ENCODE results near the gene AUTS2.

The AUTS2 gene

DNA sequence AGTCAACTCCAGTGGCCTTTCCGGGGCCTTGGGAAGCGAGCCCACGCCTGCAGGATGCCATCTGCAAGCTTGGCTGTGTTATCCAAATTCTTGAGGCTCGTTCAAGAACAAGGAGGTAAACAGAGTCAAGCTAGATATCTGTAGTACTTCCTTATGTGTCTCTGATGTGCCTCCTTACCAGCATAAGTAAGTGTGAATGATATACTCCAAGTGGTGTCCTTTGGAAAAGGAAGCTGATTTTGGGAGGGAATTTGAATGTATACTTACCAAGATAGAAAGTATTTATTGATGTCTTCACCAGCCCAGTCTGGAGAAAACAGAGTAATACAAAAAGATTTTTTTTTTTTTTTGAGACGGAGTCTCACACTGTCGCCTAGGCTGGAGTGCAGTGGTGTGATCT is 1161.4 kb downstream of the AUTS2 start:
- DNase-seq = no peak

DNA sequence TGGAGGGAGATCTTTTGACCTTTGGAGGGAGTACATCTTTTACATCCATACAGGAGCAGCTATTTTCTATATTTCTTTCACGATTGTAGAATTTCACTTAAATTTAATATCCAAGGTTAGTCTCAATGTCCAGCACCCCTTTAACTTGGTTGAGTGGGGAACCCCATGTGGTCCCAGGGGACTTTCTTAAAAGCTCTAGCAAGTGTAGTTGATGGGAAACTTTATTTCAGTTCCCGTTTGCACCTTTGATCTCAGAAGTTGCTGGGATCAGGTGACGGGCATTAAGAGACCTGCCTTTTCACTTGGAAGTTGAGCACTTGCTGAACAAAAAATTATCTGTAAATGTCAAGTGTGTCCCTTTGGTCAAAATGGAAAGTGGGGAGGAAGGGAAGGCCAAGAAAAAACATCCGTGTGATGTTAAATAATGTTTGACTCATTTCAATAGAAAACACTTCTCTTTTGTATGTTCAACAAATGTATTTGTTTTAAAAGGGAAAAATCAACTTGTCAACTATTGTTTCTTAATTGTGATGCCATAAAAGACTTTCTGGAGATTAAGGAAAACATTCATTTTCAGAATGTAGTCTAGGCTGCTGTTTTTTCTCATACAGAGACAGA is 1163.5 kb downstream of the AUTS2 start:
- DNase-seq = no peak

DNA sequence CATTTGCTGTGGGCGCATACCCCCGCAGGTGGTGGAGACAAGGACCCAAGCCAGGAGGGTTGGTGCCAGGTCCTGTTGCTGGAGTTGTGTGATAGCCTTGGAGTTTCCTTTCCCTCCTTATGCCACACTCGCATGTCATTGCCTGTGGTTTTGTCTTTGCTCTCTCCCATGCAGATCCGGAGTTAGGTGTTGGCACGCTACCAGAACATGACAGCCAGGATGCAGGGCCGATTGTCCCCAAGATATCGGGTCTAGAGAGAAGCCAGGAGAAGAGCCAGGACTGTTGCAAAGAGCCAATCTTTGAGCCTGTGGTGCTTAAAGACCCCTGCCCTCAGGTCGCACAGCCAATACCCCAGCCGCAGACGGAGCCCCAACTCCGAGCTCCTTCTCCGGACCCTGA is 1164.4 kb downstream of the AUTS2 start:
- no peak for DNase-seq

DNA sequence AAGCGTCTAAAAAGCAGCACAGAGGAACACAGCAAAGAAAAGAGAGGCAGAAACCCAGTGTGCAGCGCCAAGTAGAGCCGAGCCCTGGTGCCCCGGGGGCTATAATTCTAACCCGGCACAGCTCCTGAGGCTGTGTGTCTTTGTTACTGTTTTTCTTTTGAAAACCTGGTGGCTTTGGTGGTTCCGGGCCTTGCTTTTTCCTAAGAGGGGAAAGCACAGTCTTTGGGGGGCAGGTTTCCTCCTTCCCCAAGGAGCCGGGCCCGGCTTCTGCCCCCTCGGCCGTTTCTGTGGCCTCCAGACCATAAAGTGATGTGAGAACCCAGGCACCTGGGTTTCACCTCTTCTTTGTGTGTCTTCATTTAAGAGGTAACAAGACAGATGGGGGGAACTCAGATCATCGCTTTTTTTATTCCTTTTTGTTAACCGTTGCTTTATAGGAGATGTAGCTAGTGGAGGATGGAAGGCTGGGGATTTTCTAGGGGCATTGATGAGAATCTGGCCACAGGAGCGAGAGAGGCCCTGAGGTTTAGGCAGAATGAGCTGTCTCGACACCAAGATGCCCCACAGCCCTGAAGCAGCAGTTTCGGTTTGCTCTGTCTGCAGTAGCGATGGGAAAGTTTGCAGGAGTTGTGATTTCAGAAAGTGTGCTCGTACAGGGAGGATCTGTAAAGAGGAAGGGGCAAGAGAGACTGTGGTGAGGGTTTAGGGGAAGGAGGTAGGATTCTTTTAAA is 1165.9 kb downstream of the AUTS2 start:
- DNase-seq = no peak

DNA sequence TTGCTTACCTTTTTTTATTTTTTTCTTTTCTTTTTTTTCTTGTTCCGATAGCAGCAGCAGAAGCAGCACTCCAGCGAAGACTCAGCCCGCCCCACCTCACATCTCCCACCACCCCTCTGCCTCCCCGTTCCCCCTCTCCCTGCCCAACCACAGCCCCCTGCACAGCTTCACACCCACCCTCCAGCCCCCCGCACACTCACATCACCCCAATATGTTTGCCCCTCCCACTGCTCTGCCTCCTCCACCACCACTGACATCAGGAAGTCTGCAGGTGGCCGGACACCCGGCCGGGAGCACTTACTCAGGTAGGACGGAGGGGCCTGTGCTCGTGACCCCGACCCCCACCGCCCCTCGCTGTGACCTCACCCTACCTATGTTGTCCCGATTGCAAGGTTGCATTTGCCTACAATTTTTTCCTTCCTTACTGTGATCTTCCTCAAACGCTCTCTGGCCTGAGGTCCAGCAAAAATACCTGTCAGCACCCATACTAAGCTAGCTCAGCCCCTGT is 1166.5 kb downstream of the AUTS2 start:
- no peak for DNase-seq

DNA sequence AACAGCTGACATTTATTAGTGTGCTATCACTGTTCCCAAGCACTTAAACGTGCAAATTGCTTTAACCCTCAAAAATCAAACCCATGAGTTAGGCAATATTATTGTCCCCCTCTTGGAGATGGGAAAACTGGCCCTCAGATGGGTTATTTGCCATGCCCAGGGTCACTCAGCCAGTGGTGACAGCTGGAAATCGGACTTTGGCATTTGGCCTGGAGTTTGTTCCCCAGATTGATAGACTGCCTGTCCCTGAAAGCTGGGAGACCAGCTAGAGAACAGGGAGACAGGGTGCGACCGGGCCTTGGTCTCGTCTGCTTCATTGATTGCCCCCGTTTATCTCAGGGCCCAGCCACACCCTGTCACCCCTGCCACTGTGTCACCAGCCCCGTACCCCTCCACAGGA is 1167.4 kb downstream of the AUTS2 start:
- DNase-seq = no peak

DNA sequence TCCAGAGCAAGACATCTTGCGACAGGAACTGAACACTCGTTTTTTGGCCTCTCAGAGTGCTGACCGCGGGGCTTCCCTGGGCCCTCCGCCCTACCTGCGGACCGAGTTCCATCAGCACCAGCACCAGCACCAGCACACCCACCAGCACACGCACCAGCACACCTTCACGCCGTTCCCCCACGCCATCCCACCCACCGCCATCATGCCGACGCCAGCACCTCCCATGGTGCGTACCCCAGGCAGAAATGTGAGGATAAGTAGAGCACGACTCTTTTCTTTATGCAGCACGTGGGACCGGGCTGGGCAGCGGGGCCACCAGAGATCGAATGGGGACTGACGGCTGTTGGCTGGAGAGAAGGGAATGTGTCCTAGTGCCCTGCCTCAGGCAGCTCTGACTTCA is 1167.8 kb downstream of the AUTS2 start:
- DNase-seq = no peak

DNA sequence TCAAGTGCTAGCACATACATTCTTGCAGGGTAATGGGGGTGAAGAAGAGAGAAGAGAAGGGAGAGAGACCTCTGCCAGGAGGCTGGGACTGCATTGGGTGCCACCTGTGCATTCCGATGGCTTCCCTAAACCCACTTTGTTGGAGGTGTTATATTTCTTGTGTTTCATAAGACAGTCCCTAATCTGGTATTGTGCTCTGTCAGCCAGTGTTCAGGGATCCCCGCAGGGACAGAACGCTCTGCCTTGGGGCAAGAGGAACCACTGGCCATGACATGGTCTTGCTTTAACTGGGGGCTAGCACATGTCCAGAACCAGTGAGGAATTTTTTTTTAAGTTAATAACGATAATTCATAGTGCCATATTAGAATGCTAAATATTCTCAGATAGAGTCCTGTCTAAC is 1168.4 kb downstream of the AUTS2 start:
- DNase-seq = no peak

DNA sequence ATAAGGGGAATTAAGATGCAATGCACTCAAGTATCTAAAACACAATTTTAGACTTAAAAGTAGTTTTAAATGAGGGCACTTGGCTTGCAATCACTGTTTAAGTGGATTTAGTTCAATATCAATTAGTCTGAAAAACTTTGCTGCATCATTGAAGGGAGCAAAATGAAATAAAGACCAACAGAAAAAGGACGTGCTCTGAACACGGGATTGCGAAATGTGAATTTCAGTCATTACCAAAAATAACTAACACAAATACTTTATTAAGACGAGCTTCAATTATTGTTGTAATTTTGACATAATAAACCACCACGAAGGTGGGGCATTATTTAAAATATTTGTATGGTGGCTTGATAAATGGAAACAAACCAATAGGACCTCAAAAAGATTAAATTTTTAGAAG is 1171.9 kb downstream of the AUTS2 start:
- no peak for DNase-seq

DNA sequence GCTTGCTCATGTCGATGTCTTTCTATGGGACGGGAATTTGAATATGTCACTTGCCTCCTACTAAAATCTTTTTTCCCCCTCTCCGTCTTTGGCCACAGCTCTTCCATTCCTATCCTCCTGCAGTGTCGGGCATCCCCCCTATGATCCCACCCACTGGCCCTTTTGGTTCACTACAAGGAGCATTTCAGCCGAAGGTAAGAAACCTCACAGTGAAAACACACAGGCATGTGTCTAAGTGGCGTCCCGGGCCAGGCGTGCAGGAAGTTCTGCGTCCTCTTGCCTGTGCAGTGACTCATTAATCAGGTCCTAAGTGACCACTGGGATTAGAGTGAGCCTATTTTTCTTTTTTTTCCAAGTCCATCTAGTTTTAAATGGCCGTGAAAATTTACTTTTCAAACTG is 1173.2 kb downstream of the AUTS2 start:
- DNase-seq = no peak

DNA sequence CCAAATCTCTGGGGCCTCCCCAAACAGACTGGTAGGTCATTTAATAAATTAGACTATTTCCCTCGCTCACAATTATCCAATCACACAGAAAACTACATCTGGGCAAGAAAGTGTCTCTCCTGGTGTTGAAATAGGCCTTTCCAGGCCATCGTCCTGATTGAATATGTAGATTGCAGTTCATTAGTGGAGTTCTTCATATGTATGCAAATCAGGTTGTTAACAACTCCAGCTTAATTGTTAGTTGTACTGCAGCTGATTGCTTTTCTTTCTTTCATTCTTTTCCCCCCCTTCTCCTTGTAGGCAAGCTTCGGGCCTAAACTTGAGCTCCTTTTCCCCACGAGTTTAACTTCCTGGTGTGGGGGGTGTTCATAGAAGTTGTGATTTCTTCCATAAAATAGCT is 1174.6 kb downstream of the AUTS2 start:
- DNase-seq = no peak

DNA sequence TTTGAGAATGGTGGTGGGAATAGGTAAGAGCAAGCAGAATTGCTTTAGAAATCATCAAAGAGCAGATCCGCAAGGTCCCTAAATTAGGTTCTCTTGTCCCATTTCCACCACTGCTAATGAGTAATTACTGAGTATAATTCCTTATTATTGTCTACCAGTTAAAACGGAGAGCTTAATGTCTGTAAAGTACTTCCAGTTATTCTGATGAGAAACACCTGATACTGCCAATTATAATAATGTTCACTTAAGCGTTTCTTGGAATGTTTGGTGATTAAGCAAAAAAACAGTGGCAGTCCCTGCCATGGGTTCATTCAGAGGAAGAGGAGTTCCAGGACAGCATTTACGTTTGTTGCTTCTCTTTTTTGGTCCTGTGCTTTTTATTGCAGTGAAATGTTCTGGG is 1175.1 kb downstream of the AUTS2 start:
- no peak for DNase-seq

DNA sequence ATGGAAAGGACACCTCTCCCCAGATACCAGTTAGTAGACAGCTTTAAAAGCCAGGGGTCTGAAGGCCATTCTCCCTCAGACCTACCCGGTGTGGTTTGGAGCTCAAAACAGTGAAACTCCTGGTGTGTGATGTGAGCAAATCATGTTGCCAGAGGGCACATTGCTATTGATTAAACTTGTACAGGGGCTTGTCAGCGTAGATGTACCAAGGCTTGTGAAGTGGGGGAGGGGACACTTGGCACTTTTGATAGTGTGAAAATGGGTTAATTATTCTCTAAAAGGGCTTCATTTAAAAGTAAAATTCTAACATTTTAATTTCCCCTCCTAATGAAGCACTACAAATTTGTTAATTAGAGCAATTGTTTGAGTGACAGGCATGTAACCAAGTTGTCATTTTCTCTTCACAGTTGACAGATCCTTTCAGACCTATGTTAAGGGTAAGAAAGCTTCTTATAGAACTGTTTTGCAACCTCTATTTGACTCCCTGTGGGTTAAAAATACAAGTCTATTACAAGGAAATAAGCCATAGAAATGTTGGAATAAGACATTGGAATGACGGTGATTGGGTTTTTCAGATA is 1176.8 kb downstream of the AUTS2 start:
- DNase-seq = no peak

DNA sequence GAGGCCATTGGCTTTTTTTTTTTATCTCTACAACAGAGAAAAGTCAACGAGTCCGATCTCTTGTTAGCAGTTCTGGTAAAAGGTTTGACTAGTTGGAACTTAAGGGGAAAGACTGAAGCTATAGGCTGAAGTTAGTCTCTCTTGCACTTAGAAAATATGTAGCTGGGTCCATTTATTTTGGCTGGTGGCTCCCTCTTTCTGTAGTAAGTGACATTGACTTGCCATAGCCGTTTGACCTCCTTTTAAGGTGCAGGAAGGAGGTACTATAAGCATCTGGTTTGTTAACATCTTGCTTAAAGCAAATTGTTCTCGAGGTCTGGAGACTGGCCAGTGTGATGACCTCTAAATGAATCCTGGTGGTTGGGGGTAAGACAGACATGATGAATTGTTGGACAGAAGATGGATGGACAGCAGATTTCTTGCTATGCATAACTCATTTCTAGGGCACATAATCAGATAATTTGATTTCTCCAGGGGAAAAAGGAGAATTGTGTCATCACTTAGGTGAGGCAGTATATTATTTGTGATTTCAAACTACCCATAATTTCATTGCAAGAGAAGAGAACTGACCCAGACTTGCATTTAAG is 1177.4 kb downstream of the AUTS2 start:
- DNase-seq = no peak

DNA sequence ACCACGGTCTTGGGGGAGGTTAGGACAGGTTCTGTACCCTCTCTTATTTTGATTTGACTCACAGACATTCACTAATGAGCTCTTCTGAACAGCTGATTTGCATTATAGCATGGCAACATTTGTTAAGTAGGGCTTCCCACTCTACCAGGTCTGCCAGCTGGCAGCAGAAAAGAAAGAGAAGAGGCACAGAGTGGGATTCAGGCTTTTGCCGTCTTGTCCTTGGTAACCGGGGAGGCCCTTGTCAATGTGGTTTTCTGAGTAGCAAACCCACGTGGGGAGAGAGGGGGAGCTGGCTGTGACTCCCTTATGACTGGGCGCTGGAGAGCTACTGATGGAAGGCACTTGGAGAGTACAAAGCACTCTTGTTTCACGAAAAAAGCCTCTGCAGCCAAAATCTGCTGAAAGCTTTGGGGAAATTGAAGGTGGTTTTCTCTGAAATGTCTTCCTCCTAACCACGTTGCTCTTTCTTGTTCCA is 1178.4 kb downstream of the AUTS2 start:
- no peak for DNase-seq

DNA sequence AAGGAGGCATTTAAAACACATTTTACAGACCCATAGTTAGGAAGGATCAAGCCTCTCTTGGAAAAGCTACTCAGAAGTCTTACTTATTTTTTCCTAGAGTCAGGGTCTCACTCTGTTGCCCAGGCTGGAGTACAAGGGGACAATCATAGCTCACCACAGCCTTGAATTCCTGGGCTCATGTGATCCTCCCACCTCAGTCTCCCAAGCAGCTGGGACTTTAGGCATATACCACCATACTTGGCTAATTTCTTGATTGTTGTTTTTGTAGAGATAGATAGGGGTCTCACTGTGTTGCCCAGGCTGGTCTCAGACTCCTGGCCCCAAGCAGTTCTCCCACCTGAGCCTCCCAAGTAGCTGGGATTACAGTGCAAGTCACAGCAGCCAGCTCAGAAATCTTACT is 1179.0 kb downstream of the AUTS2 start:
- DNase-seq = no peak

DNA sequence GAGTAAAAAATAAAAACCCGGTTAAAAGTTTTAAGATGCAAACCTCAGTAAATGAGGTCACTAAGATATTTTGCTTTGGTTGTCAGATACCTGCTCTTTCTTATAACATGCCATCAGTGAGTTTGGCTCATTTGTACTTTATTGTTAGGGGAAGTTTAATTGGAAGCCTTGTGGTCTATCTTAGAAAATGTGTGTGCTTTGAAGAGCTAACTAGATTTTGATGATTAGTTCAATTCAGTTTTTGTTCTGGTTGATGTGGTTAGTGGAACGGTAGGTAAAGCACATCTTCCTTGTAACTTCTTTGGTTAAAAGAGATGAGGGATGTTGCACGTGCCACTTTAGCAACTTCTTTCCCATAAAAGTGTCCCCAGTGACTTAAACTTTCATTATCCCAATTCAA is 1180.3 kb downstream of the AUTS2 start:
- DNase-seq = no peak

DNA sequence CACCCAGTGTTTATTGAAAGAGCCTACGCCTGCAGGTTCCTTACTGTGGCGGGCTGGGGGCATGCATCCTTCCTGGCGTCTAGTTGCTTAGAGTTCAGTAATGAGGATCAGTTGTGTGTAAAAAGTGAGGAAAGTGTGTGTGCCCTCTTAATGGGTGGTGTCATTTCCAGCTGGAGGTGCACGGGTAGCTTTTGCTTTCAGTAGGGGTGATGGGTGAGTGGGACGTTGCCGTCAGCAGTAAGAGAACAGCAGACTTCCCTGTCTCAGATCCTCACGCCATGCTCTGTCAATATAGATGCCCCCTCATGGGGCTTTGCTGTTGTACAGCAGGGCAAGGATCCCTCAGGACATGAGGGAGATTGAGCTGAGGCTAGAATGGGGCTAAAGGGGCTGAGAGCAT is 1181.0 kb downstream of the AUTS2 start:
- DNase-seq = no peak

DNA sequence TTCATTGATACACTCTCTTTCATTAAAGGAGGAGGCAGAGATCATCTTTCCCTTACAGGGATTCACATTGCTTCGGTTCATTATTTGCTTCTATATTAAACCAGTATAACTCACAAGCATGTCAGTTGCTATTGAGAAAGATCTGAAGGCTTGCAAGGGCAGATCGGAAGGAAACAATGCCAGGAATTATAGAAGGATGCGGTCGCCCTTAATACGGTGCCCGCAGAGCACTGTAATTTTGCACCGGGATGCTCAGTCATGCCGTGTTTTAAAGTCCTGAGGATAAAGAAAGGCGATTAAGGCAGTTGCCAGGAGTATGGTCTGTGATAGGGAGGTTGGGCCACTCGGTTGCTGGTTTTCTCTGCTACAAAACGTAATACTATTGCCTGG is 1183.6 kb downstream of the AUTS2 start:
- no peak for DNase-seq

DNA sequence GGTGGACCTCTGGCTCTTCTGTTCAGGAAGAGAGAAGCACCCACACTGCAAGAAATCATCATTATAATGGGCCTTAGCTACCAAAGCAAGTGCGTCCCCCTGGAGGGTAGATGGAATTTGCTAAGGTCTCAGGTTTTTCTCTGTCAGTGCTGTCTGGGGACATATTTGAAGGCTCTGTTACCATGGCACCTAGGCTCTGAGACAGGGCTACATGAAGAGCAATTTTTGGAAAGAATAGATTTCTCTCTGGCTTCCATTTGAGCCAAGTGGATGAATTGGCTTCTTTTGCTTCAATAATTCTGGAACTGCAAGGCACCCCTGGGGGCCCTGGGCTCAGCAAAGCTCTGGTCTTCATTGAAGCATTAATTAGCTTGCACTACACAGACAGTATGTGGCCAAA is 1184.5 kb downstream of the AUTS2 start:
- DNase-seq = no peak

DNA sequence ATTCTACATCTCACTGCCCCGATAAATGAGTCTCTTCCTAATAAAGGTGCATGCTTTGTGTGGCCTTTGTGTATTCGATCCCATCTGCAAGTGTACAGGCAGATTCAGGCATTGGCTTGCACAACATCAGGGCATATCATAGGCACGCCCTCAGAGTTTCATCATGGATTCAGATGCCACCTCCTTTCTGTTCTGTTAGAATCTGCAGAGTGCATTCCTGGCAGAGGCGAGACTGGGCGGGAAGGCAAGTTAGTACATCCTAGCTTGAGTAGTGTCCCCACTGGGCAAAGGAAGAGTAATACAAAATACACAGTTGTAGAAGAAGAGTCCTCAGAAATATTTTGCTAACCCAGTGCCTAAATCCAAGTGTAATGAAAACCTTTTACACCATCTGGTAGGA is 1187.2 kb downstream of the AUTS2 start:
- DNase-seq = no peak

DNA sequence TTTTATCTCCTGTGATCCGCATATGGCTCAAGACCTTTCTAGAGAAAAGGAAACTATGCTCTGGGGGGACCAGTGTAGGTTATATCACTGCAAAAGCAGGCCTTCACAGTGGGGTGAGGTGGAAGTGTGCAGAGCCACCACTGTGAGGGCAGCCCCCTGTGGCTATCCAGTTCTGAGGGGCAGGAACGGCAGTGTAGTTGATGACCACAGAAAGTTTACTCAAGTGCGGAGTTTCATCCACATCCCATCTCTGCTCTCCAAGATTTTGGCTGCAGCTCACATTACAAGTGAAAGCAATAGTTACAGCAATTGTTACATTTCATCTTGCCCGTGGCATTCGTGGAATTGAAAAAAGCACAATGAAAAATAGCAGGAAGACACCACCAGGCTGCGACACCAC is 1187.8 kb downstream of the AUTS2 start:
- no peak for DNase-seq

DNA sequence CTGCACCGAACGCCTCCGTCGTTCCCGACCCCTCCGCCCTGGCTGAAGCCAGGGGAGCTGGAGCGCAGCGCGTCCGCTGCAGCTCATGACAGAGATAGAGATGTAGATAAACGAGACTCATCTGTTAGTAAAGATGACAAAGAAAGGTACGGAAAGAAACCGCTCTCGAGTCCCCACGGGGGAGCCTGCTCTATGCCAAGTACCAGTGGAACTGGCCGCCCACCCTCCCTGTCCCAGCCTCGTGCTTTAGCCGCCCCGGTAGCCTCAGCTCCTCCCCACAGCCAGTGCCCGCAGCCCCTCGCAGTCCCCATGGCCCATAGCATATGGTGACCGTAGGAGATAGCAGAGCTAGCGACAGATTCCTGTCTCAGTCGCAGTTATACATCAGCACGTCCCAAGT is 1189.0 kb downstream of the AUTS2 start:
- DNase-seq = no peak

DNA sequence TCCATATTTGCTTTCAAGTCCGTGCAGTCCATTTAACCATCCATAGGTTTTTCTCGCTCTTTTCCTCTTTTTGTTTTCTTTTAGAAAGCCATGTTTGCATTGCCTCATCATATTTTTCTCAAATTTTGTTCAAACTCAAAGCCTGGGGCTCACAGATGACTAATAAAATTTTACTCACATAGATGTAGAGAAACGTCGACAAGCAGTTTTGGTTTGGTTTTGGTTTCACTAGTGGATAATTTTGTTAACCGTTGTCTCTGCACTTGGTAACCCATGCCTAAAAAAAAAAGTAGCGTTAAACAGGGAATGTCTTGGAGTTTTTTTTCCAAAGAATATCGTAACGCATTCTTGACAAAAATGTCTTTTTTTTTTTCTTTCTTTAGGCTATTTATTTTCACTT is 1189.5 kb downstream of the AUTS2 start:
- DNase-seq = no peak
